Measurements from ENCODE around the gene PIGO. TPM values are rescaled to one million over a fixed set of nuclear protein-coding genes. Genes with fewer than 3 reads are reported as not detected.

PIGO gene
- total RNA-seq, 2 experiments from 2014 or later = 27.7 to 33.4 TPM

GRCh38 chr9:35078066-35078465 is 18.3 kb downstream of the PIGO start:
- POLR2A ChIA-PET = no interaction called here

GRCh38 chr9:35076848-35077247 is 19.5 kb downstream of the PIGO start:
- POLR2A ChIA-PET = no interaction called here
- CTCF ChIA-PET = interaction anchor here (1.1 to 1.4 kb wide), 2 partner anchors 14 to 177 kb away, joined by 3 to 4 read pairs; no protein-coding TSS in a partner anchor

More at GRCh38 chr9:35078066-35078465, 18.3 kb downstream of the PIGO start:
- CTCF ChIA-PET = interaction anchor here (0.8 to 3.2 kb wide), 2 partner anchors 16 to 17 kb away, joined by 3 to 30 read pairs; partner anchors contain the start of gene PIGO

GRCh38 chr9:35075358-35075757 is 21.0 kb downstream of the PIGO start:
- POLR2A ChIA-PET = interaction anchor here (0.6 kb wide), 1 partner anchor 8 kb away, joined by 3 read pairs; no protein-coding TSS in a partner anchor
- CTCF ChIA-PET = interaction anchor here (1.0 kb wide), 1 partner anchor 28 kb away, joined by 3 read pairs; the partner anchor contains the start of gene STOML2

GRCh38 chr9:35074791-35075190 is 21.6 kb downstream of the PIGO start:
- CTCF ChIA-PET = no interaction called here
- POLR2A ChIA-PET = interaction anchor here (0.6 kb wide), 1 partner anchor 7 kb away, joined by 3 read pairs; no protein-coding TSS in a partner anchor

- POLR2A ChIA-PET = no interaction called here
- CTCF ChIA-PET = interaction anchor here (1.0 kb wide), 1 partner anchor 21 kb away, joined by 3 read pairs; no protein-coding TSS in a partner anchor
Observed at GRCh38 chr9:35074141-35074540, 22.2 kb downstream of the PIGO start.

- ChIA-PET CTCF (interaction anchor here (3.0 kb wide), 1 partner anchor 22 kb away, joined by 20 read pairs; the partner anchor contains the start of gene PIGO), POLR2A (no interaction called here)
Observed at GRCh38 chr9:35073279-35073612, 23.1 kb downstream of the PIGO start.

- CTCF ChIA-PET = interaction anchor here (1.4 to 3.0 kb wide), 6 partner anchors 7 to 173 kb away, joined by 3 to 20 read pairs (median 5); partner anchors contain the start of genes FANCG and PIGO
- POLR2A ChIA-PET = interaction anchor here (0.6 to 1.4 kb wide), 8 partner anchors 9 to 435 kb away, joined by 3 to 4 read pairs (median 4); partner anchors contain the start of genes ATOSB, DNAJB5 and SIGMAR1
Observed at GRCh38 chr9:35072461-35073278, 23.7 kb downstream of the PIGO start, which contains the start of gene VCP. VCP (minus strand) TSS chr9:35072625; CDS start chr9:35072353, 272 bp downstream.

GRCh38 chr9:35071814-35072460 is 24.5 kb downstream of the PIGO start:
- ChIA-PET CTCF (interaction anchor here (1.4 to 3.0 kb wide), 7 partner anchors 8 to 172 kb away, joined by 3 to 20 read pairs (median 4); partner anchors contain the start of genes FANCG and PIGO), POLR2A (interaction anchor here (0.6 to 1.5 kb wide), 13 partner anchors 8 to 435 kb away, joined by 3 to 16 read pairs (median 4); partner anchors contain the start of genes ATOSB, DNAJB5, FANCG and PIGO)

GRCh38 chr9:35070823-35071813 is 25.3 kb downstream of the PIGO start:
- ChIA-PET POLR2A (interaction anchor here (0.6 to 1.5 kb wide), 12 partner anchors 8 to 434 kb away, joined by 3 to 16 read pairs (median 4); partner anchors contain the start of genes ATOSB, FANCG, PIGO and SIGMAR1), CTCF (interaction anchor here (0.5 to 3.0 kb wide), 9 partner anchors 9 to 338 kb away, joined by 3 to 20 read pairs (median 3); partner anchors contain the start of genes FANCG and PIGO)

- POLR2A ChIA-PET = interaction anchor here (0.5 kb wide), 1 partner anchor 11 kb away, joined by 12 read pairs; no protein-coding TSS in a partner anchor
- CTCF ChIA-PET = interaction anchor here (0.5 to 1.2 kb wide), 2 partner anchors 18 to 424 kb away, joined by 3 to 6 read pairs; no protein-coding TSS in a partner anchor
Observed at GRCh38 chr9:35069020-35069419, 27.4 kb downstream of the PIGO start.

- CTCF ChIA-PET = interaction anchor here (0.6 to 1.0 kb wide), 2 partner anchors 12 to 30 kb away, joined by 3 read pairs; partner anchors contain the start of gene PIGO
- POLR2A ChIA-PET = interaction anchor here (0.6 to 1.4 kb wide), 3 partner anchors 8 to 23 kb away, joined by 3 to 4 read pairs (median 3); no protein-coding TSS in a partner anchor
Observed at GRCh38 chr9:35067056-35067455, 29.3 kb downstream of the PIGO start.

- ChIA-PET POLR2A (no interaction called here), CTCF (interaction anchor here (1.1 kb wide), 1 partner anchor 161 kb away, joined by 3 read pairs; no protein-coding TSS in a partner anchor)
Observed at GRCh38 chr9:35060548-35061207, 35.7 kb downstream of the PIGO start.

GRCh38 chr9:35059438-35059837 is 37.0 kb downstream of the PIGO start:
- CTCF ChIA-PET = interaction anchor here (0.8 to 1.1 kb wide), 2 partner anchors 13 to 160 kb away, joined by 3 to 4 read pairs; no protein-coding TSS in a partner anchor
- POLR2A ChIA-PET = interaction anchor here (0.5 kb wide), 1 partner anchor 519 kb away, joined by 5 read pairs; no protein-coding TSS in a partner anchor

GRCh38 chr9:35057271-35057620 is 39.1 kb downstream of the PIGO start:
- CTCF ChIA-PET = interaction anchor here (0.8 kb wide), 1 partner anchor 72 kb away, joined by 3 read pairs; no protein-coding TSS in a partner anchor
- POLR2A ChIA-PET = no interaction called here

GRCh38 chr9:35056571-35057270 is 39.7 kb downstream of the PIGO start:
- CTCF ChIA-PET = interaction anchor here (0.8 kb wide), 1 partner anchor 72 kb away, joined by 3 read pairs; no protein-coding TSS in a partner anchor
- POLR2A ChIA-PET = no interaction called here

- ChIA-PET POLR2A (interaction anchor here (1.0 kb wide), 1 partner anchor 12 kb away, joined by 4 read pairs; no protein-coding TSS in a partner anchor), CTCF (interaction anchor here (0.6 kb wide), 1 partner anchor 20 kb away, joined by 3 read pairs; no protein-coding TSS in a partner anchor)
Observed at GRCh38 chr9:35054871-35055644, 41.3 kb downstream of the PIGO start.

All from activated CD8-positive, alpha-beta memory T cell treated with anti-CD3 and anti-CD28 coated beads for 36 hours (primary cell).